HG03159 (cell line): Measurements from ENCODE around the gene TEAD2.
"Not testable (repeated sequence)": the region's sequence is repeated elsewhere in the genome, so short reads cannot be mapped to it uniquely, and the experiment has no call there.

Experiments
- ATAC-seq: cut with Tn5 transposase; IDR thresholded peaks from one replicate; pipeline ENCODE4 v1.9.1; 2021; ENCODE audit warnings: mild to moderate bottlenecking, moderate library complexity; ENCODE audit not compliant: unreplicated experiment

Gene TEAD2

DNA sequence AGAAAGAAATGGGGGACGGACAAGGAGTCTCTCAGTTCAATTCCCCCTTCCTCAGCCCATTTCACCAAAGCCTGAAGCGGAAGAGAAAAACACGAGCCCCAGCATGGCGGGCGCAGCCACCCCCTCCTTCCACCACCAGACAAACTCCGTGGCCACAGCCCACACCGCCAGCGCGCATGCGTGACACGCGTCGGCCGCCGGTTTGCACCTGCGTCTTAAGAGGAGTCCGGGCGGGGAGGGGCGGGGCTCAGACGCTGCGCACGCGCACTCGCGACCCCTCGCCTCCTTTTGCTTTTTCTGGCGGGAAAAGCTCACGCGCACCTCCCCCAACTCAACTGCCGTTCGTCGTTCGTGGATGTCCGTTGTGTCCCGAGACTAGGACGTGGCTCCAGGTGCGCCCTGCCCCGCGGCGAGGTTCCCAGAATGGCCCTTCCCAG is 25.7 kb upstream of the TEAD2 start, which contains the start of gene KASH5:
KASH5 (plus strand) TSS at position 314 of the 437 bp plus-strand sequence. CDS start 2,635 bp downstream, outside the sequence.
- no peak for ATAC-seq

DNA sequence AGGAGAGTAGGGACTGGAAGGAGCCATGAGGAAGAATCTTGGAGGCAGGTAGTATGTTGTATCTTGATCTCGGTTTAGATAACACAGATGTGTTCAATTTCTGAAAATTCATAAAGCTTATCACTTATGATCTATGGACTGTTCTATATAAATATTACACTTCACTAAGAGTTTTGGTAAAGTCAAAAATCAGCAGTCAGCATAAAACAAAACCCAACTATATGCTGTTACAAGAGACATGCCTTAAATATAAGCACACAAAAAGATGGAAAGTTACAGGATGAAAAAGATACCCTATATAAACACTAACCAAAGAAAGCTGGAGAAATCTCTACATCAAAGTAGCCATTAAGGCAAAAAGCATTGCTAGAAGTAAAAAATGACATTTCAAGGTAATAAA is 21.4 kb upstream of the TEAD2 start:
- ATAC-seq: no peak

DNA sequence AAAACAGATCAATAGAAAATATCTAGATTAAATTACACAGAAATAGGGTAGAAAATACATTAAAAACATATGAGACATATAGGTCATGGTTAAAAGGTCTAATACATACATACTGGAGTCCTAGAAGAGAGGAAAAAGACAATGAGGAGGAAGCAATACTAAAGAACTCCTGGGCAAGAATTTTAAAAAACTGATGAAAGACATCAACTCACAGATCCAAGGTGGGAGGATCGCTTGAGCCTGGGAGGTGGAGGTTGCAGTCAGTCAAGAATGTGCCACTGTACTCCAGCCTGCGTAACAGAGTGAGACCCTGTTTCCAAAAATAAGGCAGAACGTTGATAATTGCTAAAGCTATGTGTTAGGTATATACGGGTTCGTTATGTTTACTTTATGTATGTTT is 20.4 kb upstream of the TEAD2 start:
- no peak for ATAC-seq

DNA sequence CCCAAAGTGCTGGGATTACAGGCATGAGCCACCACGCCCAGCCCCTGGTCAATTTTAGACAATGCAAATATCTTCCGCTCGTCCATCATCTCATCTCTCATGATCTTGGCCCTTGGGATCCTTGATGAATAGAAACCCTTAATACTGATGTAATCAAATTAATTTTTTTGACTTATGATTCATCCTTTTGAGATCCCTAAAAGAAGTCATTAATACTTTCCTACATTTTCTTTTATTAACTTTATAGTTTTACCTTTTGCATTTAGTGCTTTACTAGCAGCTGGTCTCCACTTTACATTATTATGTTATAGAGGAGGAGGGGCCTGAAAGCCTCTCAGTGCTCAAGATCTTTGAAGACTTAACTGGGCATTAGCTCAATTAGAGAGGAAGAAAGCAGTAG is 18.2 kb upstream of the TEAD2 start:
- no peak for ATAC-seq

DNA sequence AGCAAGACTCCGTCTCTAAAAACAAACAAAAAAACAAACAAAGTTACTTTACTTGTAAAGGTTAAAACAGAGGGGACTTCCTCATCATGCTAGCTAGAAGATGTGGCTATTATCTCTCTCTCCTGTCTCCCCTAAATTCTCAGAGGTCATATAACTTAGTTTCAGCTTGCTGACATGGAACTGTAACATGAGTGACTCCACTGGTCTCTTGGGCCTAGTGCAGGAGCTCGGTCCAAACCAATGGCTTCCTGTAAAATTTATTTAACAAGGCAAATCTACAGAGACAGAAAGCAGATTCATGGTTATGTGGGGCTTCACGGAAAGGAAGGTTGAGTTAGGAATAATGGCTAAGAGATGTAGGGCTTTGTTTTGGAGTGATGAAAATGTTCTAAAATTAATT is 16.3 kb upstream of the TEAD2 start:
- ATAC-seq: no peak

DNA sequence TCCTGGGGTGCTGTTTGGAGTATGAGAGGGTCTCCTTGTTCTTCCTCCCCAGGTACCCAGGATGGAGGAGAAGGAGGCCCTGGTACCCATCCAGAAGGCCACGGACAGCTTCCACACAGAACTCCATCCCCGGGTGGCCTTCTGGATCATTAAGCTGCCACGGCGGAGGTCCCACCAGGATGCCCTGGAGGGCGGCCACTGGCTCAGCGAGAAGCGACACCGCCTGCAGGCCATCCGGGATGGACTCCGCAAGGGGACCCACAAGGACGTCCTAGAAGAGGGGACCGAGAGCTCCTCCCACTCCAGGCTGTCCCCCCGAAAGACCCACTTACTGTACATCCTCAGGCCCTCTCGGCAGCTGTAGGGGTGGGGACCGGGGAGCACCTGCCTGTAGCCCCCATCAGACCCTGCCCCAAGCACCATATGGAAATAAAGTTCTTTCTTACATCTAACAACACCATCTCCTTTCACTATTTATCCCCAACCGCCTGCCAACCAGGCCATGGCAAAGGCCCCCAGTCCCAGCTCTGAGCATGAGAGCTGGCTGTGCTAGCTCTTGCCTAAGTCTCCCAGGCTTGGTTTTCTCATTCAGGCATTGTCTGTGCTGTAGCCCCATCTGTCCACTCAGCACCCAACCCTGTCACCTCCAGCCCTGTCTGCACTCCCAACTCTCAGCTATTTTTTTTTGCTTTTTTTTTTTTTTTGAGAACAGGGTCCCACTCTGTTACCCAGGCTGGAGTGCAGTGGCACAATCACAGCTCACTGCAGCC is 12.6 kb upstream of the TEAD2 start:
- no peak for ATAC-seq

DNA sequence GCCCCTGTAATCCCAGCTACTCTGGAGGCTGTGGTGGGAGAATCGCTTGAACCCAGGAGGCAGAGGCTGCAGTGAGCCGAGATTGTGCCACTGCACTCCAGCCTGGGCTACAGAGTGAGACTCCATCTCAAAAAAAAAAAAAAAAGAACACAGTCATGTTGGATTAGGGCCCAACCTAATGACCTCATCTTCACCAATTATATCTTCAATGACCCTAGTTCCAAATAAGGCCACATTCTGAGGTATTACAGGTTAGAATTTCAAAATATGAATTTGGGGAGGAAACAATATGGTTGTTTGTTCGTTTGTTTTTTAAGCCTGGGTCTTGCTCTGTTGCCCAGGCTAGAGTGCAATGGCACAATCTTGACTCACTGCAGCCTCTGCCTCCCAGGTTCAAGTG is 11.0 kb upstream of the TEAD2 start:
- ATAC-seq: not testable (repeated sequence)

DNA sequence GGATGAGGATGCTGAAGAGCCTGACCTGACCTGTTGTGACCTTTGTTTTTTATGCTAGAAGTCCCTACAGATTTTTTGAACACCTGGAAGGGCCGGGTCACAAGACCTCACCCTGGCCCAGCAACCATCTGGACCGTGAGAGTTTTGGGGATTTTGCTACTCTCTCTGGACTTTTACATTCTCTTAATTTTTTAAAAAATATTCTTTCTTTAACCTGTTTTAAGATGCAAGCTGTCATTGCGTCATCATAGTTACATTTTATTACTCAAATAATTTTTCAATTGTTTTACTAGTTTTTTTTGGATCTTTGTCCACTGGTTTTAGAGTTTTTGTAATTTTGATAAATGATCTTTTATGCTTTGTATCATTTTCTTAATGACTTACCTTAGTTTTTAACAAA is 9.0 kb upstream of the TEAD2 start:
- no peak for ATAC-seq

DNA sequence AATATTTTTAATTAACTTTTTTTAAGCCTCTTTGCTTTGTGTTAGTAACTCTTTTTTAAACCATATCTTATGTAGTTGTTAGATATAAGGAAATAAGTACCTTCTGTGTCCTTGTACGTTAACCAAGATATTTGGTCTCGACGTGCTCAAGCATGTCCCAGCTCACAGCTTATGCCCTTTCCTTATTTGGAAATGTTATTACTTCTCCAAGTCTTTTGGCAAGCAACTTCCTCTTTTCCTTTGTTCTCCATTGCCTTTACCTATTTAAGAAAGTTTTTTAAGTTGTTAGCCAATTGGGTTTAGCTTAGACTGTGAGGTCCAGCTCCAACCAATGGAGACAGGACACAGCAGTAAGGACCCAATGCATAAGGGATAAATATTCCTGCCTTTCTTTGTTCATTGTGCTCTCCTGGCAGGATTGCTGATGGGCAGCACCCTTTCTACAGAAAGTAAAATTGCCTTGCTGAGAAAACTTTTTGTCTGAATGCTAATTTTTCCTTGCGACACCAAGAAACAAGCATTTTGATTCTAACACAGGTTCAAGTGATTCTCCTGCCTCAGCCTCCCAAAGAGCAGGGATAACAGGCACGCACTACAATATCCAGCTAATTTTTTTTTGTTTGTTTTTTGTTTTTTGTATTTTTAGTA is 6.6 kb upstream of the TEAD2 start:
- ATAC-seq: no peak

DNA sequence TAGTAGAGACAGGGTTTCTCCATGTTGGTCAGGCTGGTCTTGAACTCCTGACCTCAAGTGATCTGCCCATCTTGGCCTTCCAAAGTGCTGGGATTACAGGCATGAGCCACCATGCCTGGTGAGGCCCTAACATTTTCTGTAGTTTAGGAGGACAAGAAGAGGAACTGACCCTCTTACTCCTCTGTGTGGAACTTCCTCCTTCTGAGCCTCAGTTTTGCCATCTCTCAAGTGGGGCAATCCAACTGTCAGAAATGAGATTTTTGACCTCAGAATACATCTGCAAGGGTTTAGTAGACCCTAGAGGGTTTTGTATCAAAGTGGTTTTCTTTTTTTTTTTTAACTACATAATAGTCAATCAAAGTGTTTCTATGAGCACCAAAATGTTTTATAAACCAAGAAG is 3.9 kb upstream of the TEAD2 start:
- ATAC-seq: no peak

DNA sequence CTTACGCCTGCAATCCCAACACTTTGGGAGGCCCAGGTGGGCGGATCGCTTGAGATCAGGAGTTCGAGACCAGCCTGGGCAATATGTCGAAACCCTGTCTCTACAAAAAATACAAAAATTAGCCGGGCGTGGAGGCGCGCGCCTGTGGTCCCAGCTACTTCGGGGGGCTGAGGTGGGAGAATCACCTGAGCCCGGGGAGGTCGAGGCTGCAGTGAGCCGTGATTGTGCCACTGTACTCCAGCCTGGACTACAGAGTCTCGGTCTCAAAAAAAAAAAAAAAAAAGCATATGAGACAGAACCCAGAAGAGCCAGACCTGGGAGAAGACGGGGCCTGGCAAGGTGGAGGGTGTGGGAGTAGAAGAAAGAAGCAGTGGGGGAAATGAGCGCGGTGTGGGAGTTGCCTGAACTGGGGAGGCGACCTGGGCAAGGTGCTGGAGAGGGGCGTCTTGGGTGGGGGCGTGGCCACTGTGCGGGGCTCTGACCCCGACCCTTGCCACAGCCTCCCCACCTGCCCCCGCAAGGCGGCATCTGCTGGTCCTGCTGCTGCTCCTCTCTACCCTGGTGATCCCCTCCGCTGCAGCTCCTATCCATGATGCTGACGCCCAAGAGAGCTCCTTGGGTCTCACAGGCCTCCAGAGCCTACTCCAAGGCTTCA is 2.0 kb upstream of the TEAD2 start:
- ATAC-seq: no peak

DNA sequence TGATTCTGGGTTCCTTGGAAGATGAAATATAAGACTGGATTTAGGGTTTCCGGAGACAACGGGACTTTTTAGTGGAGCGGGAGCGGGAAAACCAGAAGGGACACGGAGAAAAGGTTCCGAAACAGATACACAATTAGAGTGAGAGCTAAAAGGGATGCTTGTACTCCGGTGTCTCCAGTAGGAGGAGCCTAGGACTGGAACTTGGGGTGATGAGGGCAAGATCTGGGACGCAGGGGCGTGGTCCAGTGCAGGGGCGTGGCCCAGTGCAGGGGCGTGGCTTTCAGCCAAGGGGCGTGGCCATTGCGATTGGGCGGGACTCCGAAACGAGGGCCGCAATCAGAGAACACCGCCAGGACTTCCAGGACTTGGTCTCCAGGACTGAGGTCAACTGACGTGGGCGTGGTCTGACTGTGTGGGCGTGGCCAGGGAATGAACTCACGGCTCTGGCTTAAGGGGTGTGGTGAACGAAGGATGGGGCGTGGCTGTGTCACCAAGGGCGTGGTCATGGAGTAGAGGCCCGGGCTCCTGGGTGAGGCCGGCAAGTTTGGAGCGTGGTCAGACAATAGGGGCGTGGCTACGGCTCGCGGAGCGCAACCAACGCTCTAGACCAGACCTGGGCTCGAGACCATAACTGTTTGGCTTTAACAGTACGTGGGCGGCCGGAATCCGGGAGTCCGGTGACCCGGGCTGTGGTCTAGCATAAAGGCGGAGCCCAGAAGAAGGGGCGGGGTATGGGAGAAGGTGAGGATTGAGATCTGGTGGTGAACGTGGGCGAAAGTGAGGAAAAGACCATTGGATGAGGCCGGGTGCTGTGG is 1.3 kb upstream of the TEAD2 start, which contains the start of gene DKKL1:
DKKL1 (plus strand) TSS at position 610 of the 815 bp plus-strand sequence; CDS start at position 732, 122 bp downstream.
- ATAC-seq: no peak

DNA sequence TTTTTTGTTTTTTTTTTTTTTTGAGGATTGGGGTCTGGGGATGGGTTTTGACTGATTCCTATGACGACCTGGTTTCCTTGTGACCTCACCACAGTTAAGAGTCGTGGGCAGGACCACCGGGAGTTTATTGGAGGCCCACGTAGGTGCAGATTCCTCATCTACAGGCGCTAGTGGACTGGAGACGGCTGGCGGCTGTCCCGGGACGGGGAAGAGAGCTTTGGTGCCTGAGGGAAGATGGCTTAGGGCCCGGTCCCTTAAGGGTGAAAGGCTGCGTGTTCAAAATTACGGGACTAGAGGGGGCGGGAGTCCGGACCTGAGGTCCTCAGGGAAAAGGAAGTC is 682 bp upstream of the TEAD2 start:
- ATAC-seq: no peak

DNA sequence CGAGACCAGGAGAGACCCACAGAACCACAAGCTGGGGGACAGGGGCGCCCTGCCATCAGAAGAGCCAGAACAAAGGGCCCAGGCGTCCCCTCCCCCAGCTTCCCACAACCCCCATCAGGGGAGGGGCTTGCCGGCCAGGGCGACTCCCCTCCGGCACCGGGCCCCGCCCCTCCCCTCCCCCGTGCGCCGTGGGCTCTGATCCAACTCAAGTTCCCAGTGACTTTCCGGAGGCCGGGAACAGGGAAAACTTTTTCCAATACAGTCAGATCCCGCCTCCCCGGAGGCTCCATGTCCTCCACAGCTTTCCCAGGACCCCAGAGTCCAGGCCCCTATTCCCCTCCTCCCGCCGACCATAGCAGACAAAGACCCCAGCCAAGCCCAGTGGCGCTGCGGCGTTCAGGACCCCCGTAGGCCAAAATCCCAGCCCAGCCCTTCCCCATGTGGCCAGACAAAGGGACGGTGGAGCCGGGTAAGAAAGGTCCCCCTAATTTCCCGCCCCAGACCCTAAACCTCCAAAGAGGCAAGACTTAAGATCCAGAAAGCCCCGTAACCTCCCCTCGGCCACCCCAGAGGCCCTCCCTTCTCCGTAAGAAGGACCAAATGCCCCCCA is 673 bp downstream of the TEAD2 start:
- ATAC-seq: no peak

DNA sequence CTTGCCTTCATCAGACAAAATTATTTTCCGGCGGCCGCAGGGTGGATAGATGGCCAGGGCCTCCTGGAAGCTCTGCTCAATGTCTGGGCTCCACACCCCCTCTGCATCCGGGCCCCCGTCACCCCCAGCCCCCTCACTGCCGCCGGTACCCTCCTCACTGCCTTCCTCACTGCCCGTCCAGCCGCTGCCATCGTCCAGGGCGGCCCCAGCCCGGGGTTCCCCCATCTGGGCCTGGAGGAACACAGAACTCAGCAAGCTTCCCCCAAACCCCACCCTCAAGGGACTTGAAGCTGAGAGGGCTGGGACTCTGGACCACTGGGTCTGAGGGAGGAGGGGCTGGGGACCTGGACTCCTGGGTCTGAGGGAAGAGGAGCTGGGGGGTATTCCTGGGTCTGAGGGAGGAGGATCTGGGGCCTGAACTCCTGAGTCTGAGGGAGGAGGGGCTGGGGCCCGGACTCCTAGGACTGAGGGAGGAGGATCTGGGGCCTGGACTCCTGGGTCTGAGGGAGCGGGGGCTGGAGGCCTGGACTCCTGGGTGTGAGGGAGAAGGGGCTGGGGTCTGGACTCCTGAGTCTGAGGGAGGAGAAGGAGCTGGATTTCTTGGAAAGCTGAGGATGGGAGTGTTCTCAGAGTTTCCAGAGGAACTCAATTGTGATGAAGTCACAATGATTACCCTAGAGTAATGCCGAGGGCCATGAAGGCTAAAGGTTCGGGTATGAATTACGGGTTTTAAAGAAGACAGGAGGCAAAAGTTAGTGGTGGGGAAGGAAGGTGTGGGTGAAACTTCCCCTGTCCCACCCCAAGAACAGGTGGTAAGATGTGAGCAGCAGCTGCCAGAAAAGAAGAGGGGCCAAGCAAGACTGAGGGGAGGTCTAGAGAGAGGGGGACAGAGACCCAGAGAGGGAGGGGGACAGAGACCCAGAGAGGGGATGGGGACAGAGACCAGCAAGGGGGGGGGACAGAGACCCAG is 2.1 kb downstream of the TEAD2 start:
- no peak for ATAC-seq

DNA sequence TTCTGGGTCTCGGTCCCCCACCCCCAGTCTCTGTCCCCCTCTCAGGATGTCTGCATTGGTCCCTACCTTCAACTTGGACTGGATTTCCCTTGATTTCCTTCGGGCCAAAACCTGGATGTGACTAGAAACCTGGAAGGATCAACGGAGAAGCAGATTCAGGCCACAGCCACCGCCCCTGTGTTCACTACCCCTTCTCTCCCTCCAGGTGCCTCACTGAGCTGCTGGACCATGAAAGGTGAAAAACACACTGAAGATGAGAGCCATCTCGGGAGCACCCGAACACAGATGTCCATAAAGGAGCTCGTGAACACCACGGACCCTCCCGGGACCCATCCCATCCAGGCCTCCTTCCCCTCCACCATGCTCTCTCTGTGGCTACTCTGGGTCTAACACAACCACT is 5.0 kb downstream of the TEAD2 start:
- ATAC-seq: no peak

DNA sequence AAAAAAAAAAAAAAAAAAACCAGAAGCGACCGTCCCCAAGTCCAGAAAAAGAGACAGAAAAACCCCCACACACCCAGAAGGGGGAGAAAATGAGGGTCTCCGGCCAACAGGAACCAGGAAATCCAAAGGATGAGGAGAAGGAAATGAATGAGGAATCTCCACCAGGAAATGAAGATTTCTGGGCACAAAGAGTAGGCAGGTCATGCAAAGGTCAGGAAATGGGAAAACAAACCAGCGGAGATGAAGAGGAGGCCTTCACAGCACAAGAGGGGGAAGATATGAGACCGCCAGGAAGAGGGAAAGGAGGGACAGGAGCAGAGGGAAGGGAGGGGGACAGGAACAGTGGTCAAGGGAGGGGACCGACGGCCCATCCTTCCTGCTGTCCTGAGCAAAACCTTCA is 5.8 kb downstream of the TEAD2 start:
- ATAC-seq: no peak

DNA sequence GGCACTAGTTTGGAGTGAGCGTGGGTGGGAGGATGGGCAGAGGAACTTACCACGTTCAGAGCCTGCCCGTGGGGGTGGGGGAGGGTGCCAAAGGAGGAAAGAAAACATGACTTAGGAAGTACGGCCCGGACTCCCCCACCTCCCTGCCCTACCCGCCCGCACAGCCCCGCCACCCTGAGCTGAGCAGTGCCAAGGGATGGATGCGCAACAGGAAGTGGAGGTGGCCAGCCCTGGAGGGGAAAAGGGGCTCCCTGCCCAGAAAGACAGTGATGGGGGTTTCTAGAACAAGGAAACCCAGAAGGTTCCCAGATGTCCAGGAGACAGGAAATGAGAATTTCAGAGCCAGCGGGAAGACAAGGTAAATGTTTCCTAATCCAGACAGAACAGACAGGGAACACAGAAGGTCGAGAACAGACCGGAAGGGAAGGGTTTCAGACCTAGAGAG is 6.3 kb downstream of the TEAD2 start:
- ATAC-seq: no peak

DNA sequence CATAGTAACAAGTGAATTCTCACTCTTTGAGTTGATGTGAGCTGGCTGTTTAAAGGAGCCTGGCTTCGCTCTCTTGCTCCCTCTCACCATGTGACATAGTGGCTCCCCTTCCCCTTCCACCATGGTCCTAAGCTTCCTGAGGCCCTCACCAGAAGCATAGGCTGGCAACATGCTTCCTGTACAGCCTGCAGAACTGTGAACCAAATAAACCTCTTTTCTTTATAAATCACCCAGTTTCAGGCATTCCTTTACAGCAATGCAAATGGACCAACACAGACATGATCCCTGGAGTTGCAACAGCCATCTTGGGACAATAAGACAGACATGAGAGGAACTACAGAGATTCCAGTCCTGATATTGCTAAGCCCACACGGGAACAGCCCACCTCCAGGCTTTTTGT is 12.6 kb downstream of the TEAD2 start:
- no peak for ATAC-seq
